GM21529 (cell line): ENCODE results near the gene ZNF641.
"Not testable (repeated sequence)": the region's sequence is repeated elsewhere in the genome, so short reads cannot be mapped to it uniquely, and the experiment has no call there.

Source experiments
- ATAC-seq: cut with Tn5 transposase; IDR thresholded peaks from one replicate; pipeline ENCODE4 v1.9.1; 2021; ENCODE audit not compliant: unreplicated experiment

Gene ZNF641

DNA sequence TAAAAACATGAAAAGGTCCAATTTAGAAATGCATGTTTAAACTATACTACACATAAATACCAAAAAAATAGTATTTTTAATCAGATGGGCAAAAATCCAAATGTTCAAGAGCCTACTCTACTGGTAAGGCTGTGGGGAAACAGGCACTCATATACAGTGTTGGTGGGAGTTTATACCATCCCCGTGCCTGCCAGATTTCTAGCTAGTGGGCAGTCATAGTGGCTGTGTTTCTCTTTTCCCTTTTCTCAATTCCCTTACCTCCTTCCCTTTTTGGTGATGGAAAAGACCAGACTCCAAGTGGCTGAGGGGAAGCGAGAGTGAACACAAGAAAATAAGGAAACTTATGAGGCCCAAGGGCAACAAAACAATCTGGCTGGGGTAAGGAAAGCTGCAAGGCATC, 14.7 kb downstream of the ZNF641 start:
- no peak for ATAC-seq

- ATAC-seq = no peak
These were observed 15.9 kb downstream of the ZNF641 start for GRCh38 chr12:48334808-48335207.

GRCh38 chr12:48333680-48334079, 17.0 kb downstream of the ZNF641 start:
- not testable (repeated sequence) for ATAC-seq

GRCh38 chr12:48331399-48331798, 19.3 kb downstream of the ZNF641 start:
- ATAC-seq = no peak

DNA sequence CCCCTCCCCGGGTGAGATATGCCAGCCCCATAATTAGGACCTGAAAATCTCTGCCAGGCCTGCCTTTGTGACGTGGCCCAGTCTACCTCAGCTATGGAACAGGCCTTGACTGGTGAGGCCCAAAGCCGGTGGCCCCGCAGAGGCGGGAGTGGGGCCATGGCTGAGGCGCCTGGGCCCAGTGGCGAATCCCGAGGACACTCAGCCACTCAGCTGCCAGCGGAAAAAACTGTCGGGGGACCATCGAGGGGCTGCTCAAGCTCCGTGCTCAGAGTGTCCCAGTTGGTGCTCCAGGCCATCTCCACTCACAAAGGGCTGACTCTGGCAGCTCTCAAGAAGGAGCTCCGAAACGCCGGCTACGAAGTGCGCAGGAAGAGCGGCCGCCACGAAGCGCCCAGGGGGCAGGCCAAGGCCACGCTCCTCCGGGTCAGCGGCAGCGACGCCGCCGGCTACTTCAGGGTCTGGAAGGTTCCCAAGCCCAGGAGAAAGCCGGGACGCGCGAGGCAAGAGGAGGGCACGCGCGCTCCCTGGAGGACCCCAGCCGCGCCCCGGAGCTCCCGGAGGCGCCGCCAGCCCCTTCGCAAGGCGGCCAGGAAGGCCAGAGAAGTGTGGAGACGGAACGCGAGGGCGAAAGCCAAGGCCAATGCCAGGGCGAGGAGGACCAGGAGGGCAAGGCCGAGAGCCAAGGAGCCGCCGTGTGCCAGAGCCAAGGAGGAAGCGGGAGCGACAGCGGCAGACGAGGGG, 21.4 kb downstream of the ZNF641 start:
- no peak for ATAC-seq

- no peak for ATAC-seq
These were observed 34.2 kb downstream of the ZNF641 start for GRCh38 chr12:48316491-48316890.

GRCh38 chr12:48311313-48311712, 39.4 kb downstream of the ZNF641 start:
- ATAC-seq = no peak

DNA sequence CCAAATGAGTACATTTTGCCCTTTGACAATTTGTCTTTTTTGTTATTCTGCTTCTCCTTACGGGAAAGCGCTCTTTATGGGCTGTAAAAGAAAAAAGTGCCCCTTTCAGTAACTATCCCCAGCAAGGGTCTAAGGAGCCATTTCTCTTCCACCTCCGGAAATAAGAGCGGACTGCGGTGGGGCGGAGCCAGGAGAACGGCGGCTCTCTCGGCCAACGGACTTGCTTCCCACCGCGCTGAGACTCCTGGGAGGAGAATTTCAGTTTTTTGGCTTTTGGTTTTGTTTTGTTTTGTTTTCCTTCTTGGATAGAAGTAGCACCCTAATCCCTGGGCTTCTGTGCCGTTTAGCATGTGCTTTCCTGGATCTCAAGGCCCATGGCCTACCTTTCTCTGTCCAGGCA, 43.5 kb downstream of the ZNF641 start:
- no peak for ATAC-seq

- no peak for ATAC-seq
These were observed 45.5 kb downstream of the ZNF641 start for GRCh38 chr12:48305190-48305589.

DNA sequence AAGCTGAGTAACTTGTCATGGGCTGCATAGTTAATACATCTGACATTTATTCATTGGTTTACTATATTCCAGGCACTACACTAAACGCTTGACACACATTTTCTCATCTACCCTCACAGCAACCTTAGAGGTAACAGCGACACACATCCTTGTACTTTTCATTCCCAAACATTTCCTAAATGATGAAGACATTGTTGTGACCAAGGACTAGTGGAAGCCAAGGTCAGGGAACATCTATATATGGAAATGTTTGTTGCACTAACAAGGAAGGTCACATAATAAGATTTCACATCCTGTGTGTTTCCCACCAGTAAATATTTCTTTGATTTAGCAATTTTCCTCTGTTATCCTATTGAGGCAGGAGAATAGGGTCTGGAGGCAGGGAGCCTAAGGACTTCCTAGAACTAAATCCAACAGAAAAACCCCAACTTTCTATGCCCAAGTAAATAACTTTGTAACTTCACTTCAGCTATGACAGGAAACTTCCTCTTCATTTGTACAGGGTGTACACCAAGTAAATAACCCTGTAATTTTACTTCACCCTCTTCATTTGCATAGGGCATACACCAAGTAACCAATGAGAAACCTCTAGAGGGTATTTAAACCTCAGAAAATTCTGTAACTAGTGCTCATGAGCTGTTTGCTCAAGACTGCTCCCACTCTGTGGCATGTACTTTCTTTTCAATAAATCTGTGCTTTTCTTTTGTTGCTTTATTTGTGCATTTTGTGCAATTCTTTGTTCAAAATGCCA, 48.4 kb downstream of the ZNF641 start:
- ATAC-seq = no peak

DNA sequence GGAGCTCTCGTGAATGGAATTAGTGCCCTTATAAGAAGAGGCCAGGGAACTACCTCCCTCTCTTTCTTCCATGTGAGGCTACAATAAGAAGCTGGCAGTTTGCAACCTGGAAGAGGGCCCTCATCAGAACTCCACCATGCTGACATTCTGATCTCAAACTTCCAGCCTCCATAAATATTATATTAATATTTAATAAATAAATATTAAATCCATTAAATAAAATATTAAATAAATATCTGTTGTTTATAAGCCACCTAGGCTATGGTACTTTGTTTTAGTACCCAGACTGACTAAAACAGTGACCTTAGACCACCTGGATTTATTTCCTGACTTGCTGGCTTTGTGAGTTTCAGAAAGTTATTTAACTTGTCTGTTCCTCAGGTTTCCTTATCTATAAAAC, 49.9 kb downstream of the ZNF641 start:
- ATAC-seq = no peak

GRCh38 chr12:48296586-48297282, 54.0 kb downstream of the ZNF641 start:
- no peak for ATAC-seq

- no peak for ATAC-seq
These were observed 58.7 kb downstream of the ZNF641 start for GRCh38 chr12:48292040-48292439.

DNA sequence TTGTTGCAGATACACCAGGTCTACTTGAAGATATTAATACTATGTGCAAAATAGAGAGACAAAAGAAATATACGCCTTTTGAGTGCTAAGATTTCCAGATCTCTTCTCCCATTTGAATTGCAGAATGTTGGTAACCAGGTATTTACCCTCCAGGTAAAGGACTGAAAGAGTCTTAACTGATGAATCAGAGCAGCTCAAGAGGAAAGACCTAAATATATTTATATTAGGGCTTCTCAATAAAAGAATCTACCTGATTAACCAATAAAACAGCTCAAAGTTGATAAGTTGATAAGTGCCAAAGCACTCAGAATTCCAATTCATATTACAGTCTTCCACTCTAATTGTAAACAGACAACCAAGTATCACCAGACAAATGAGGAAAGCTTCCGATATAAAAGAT, 59.2 kb downstream of the ZNF641 start:
- ATAC-seq = no peak

DNA sequence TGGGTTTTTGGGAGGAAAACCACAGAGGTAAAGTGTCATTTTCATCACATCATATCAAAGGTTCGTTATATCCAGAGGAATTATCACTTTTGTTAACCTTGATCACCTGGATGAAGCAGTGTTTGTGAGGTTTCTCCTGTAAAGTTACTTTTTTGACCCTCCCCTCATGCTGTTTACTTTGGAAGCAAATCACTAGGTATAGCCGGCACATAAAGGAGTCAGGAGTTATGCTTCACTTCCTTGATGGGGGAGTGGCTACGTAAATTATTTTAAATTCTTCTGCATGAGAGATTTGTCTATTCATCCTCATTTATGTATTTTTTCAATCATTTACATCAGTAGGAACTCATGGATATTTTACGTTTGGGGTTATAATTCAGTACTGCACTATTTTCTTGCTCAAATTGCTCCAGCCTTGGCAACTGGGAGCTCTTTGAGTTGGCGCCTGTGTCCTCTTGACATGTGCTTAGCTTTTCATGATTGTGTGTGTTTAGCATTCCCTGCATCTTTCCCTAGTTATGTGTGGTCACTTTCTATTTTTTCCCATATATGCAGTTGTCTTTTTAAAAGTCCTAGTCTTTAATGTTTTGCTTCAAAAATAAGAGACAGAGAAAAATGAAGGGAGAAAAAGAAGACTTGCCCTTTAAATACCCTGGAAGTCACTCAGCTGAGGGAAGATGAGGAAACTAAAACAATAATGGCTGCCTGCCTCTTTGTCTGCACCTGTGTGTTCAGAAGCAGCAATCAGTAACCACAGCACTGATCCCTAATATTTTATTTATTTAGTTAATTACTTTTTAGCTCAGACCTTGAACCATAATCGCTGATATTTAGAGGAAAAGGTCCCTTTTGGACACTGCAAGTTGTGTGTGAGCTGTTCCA, 62.1 kb downstream of the ZNF641 start:
- ATAC-seq = no peak
